ENCODE data around the gene COG3. TPM values are rescaled to one million over a fixed set of nuclear protein-coding genes. Genes with fewer than 3 reads are reported as not detected.

Gene COG3
- total RNA-seq, 1 experiment from 2014 or later: 17.6 TPM

DNA sequence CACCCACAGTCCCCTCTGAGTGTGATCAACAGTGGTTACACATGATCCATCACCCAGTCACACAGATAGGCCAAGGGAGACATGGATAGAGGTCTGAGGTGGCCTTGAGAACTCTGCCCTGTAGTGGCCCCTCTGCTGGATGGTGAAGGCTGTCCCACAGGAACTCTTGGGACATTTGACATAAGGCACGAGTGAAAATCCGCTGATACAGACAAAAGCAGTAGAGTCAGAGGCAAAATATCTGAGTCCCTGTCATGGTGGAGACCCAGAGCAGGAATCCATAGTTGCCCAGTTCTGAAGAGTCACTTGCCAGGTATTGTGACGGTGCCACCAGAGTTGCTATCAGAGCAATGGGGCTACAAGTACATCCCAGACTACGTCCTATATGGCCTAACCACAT is 27.8 kb upstream of the COG3 start:
- TF ChIP-seq POLR2AphosphoS5 (IDR thresholded peaks at IDR 0.05; ENCODE audit: low read depth, low read length) (no peak), FOSL1 (IDR thresholded peaks at IDR 0.05; ENCODE audit: low read depth) (no peak), ELF1 (IDR thresholded peaks at IDR 0.05; ENCODE audit: borderline replicate concordance, low read depth) (no peak), SRF (IDR thresholded peaks at IDR 0.05; ENCODE audit: low read depth) (no peak), ZNF274 (IDR thresholded peaks at IDR 0.05; ENCODE audit: low read depth, low read length) (no peak), TCF7L2 (IDR thresholded peaks at IDR 0.05; ENCODE audit: borderline replicate concordance, extremely low read depth, insufficient read depth, insufficient read length) (no peak)
- POLR2A ChIA-PET: interaction anchor here (1.3 kb wide), 1 partner anchor 19 kb away, joined by 4 read pairs; the partner anchor contains the start of gene SLC25A30
- DNase-seq (ENCODE audit: low read depth, low spot score) (no peak), ATAC-seq (no peak)
- Histone ChIP-seq H3K79me2 (ENCODE audit: insufficient read depth, low read length) (no peaks in the 10 kb centered on the region), H3K9me2 (ENCODE audit: insufficient read depth) (no peaks in the 10 kb centered on the region), H3K27ac (ENCODE audit: low read depth, low read length) (no peak overlapping the region), H3K4me2 (ENCODE audit: low read length) (no peak overlapping the region), H2AFZ (ENCODE audit: low read depth, low read length, poor library complexity, severe bottlenecking) (no peak overlapping the region), H3K9me3 (ENCODE audit: control insufficient read depth in 1 of 2, insufficient read depth in 1 of 2, low read depth in 1 of 2, low read length in 2 of 2) (no peaks in the 10 kb centered on the region), H3K9ac (ENCODE audit: low read length) (no peak overlapping the region), H3K36me3 (ENCODE audit: control insufficient read depth in 1 of 2, insufficient read depth in 2 of 2, low read length in 2 of 2) (no peaks in the 10 kb centered on the region), H4K20me1 (ENCODE audit: insufficient read depth) (no peaks in the 10 kb centered on the region), H3K4me3 (replicated peaks in 1 of 2; ENCODE audit: low read depth in 1 of 2, low read length in 2 of 2) (no peak overlapping the region), H3K27me3 (ENCODE audit: insufficient read depth, low read length) (no peaks in the 10 kb centered on the region), H3K4me1 (ENCODE audit: control insufficient read depth in 1 of 2, insufficient read depth in 2 of 2, low read length in 2 of 2) (peaks cover 0 to 8% of the 10 kb centered on the region in 2 experiments; a peak in 2 of 4 replicates)
- BruUV-seq (replicated peaks): no TSS peak
- intact Hi-C loops (cut with micrococcal nuclease): no loop called here
- CTCF ChIA-PET: no interaction called here
- RAD21 ChIA-PET (ENCODE audit: low non-redundant PET in 1 of 2, low total read pairs in 2 of 2, uncharacterized antibody in 2 of 2, unreplicated experiment in 2 of 2): no interaction called here

DNA sequence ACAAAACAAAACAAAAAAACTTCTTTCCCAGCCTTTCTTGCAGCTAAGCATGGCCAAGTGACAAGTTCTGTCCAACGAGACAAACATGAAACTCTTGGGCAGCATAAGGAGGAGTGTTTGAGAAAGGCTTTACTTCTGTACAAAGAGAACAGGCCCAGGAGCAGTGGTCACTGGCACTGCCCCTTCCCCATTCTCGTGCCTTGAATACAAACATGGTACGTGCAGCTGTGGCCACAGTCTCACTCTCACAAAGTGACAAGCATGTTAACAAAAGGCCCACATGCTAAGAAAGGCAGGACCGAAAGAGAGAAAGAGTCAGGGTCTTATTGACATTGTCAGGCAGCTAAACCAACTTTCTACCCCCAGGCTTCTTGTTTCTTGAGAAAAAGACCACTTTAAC is 26.8 kb upstream of the COG3 start:
- Histone ChIP-seq H3K36me3 (ENCODE audit: control insufficient read depth in 1 of 2, insufficient read depth in 2 of 2, low read length in 2 of 2) (no peaks in the 10 kb centered on the region), H3K9me3 (ENCODE audit: control insufficient read depth in 1 of 2, insufficient read depth in 1 of 2, low read depth in 1 of 2, low read length in 2 of 2) (no peaks in the 10 kb centered on the region), H3K27ac (ENCODE audit: low read depth, low read length) (no peak overlapping the region), H3K9me2 (ENCODE audit: insufficient read depth) (no peaks in the 10 kb centered on the region), H2AFZ (ENCODE audit: low read depth, low read length, poor library complexity, severe bottlenecking) (no peak overlapping the region), H3K4me1 (ENCODE audit: control insufficient read depth in 1 of 2, insufficient read depth in 2 of 2, low read length in 2 of 2) (peaks cover 0 to 9% of the 10 kb centered on the region in 2 experiments; a peak in 2 of 4 replicates), H4K20me1 (ENCODE audit: insufficient read depth) (no peaks in the 10 kb centered on the region), H3K9ac (ENCODE audit: low read length) (no peak overlapping the region), H3K79me2 (ENCODE audit: insufficient read depth, low read length) (no peaks in the 10 kb centered on the region), H3K4me3 (replicated peaks in 1 of 2; ENCODE audit: low read depth in 1 of 2, low read length in 2 of 2) (no peak overlapping the region), H3K27me3 (ENCODE audit: insufficient read depth, low read length) (no peaks in the 10 kb centered on the region), H3K4me2 (ENCODE audit: low read length) (no peak overlapping the region)
- no peak for ATAC-seq
- ChIA-PET CTCF (no interaction called here), RAD21 (ENCODE audit: low non-redundant PET in 1 of 2, low total read pairs in 2 of 2, uncharacterized antibody in 2 of 2, unreplicated experiment in 2 of 2) (no interaction called here), POLR2A (interaction anchor here (1.3 kb wide), 1 partner anchor 20 kb away, joined by 4 read pairs; the partner anchor contains the start of gene SLC25A30)
- TF ChIP-seq TCF7L2 (IDR thresholded peaks at IDR 0.05; ENCODE audit: borderline replicate concordance, extremely low read depth, insufficient read depth, insufficient read length): no peak
- no peak for TF ChIP-seq POLR2A (IDR thresholded peaks at IDR 0.05; ENCODE audit: borderline replicate concordance, extremely low read depth, insufficient read depth, insufficient read length)
- no peak for TF ChIP-seq CBX3 (IDR thresholded peaks at IDR 0.05; ENCODE audit: low read depth)
- TF ChIP-seq JUND (IDR thresholded peaks at IDR 0.05): no peak
- no peak for TF ChIP-seq SRF (IDR thresholded peaks at IDR 0.05; ENCODE audit: low read depth)
- TF ChIP-seq ZNF274 (IDR thresholded peaks at IDR 0.05; ENCODE audit: low read depth, low read length): no peak
- TF ChIP-seq ZFX (IDR thresholded peaks at IDR 0.05): no peak
- no peak for TF ChIP-seq EZH2phosphoT487 (IDR thresholded peaks at IDR 0.05; ENCODE audit: borderline replicate concordance)
- no peak for DNase-seq (ENCODE audit: low read depth, low spot score)
- BruUV-seq (replicated peaks): no TSS peak
- intact Hi-C loops (cut with micrococcal nuclease): no loop called here
